ENCODE results near the gene RPL10A. TPM values are rescaled to one million over a fixed set of nuclear protein-coding genes. Genes with fewer than 3 reads are reported as not detected.

Gene RPL10A
- total RNA-seq (100 to 1,000 TPM; 834 to 875 TPM), polyA plus RNA-seq (1,000 to 10,000 TPM; 2,062 to 2,391 TPM)
- long read RNA-seq, donor 1, transcript RPL10A-203 (5 exons, 1,069 nt) = minor isoform, 37 of 667 reads
- long read RNA-seq, donor 1, transcript RPL10A-202 (5 exons, 1,063 nt) = minor isoform, 23 of 667 reads
- long read RNA-seq, donor 1, transcript RPL10A-201 (6 exons, 716 nt) = major isoform, 503 of 667 reads
- long read RNA-seq, donor 1, transcript RPL10A-204 (6 exons, 962 nt) = minor isoform, 10 of 667 reads
- long read RNA-seq, donor 1, partial matches to known transcripts = 46 of 667 reads
- long read RNA-seq, donor 1, other reads (novel, unspliced or antisense) = 48 of 667 reads
- long read RNA-seq, donor 2, transcript RPL10A-202 (5 exons, 1,063 nt) = minor isoform, 16 of 255 reads
- long read RNA-seq, donor 2, transcript RPL10A-201 (6 exons, 716 nt) = major isoform, 218 of 255 reads
- long read RNA-seq, donor 2, partial matches to known transcripts = 9 of 255 reads
- long read RNA-seq, donor 2, other reads (novel, unspliced or antisense) = 5 of 255 reads

DNA sequence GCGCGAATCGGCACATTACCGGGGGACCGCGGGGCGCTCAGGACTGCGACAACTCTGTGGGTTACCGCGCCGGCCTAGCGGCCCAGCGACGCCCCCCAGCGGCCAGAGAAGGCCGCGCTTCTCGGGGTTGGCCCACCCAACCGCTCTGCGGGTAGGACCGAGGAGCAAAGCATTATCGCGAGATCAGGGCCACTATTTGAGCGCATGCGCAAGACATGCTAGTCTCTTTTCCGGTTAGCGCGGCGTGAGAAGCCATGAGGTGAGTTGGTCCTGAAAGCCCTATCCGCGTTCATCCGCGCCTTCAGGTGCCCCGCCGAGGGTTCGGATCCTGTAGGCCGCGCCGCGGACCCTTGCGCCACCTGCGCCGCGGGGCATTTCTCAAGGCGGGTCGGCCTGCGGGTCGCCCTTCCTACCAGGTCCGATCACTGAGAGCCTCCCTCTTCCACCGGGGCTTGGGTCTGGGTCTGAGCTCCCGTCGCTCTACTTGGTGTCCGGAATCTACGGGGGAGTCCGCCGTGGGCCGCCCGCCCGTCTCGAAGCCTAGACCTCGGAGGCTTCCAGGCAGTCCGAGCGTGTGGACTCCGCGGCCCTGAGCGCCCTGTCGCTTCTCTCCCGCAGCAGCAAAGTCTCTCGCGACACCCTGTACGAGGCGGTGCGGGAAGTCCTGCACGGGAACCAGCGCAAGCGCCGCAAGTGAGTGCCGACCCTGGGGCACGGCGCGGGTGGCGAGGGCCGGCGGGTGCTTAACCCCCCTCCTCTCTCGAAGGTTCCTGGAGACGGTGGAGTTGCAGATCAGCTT is at the start of gene RPL10A:
TSS of gene RPL10A (plus strand) at position 221 of the 799 bp plus-strand sequence. CDS start at position 255, 34 bp downstream.
- Histone ChIP-seq H3K27ac (ENCODE audit: low read depth in 1 of 2, low read length in 2 of 2) (peak within 1 kb of the TSS in 1 of 2 donors; percentile 76), H3K27me3 (ENCODE audit: control insufficient read depth in 1 of 2, insufficient read depth in 2 of 2, low read length in 1 of 2) (no peaks in the 10 kb centered on the region), H3K4me1 (ENCODE audit: control insufficient read depth in 1 of 2, insufficient read depth in 2 of 2, low read length in 2 of 2) (no peaks in the 10 kb centered on the region), H3K36me3 (ENCODE audit: control insufficient read depth in 1 of 2, insufficient read depth in 2 of 2, low read length in 1 of 2) (peaks cover 0 to 3% of the 10 kb centered on the region in 2 donors), H3K4me3 (ENCODE audit: low read length in 2 of 2) (peak within 1 kb of the TSS; percentile 60), H3K9me3 (ENCODE audit: control insufficient read depth, low read length) (no peaks in the 10 kb centered on the region)
- DNase-seq (peak; percentile 97), ATAC-seq (ENCODE audit: low FRiP score) (peak; percentile 97)
- intact Hi-C loops (cut with DNase I) = loop anchor here in 1 of 2 donors (1.0 to 2.0 kb wide), 2 partner anchors 28 to 126 kb away; partner anchors contain the start of genes PPARD and TEAD3
- 0% methylated on average over 84 to 86 of the region's 86 CpGs for WGBS, 2 donors

DNA sequence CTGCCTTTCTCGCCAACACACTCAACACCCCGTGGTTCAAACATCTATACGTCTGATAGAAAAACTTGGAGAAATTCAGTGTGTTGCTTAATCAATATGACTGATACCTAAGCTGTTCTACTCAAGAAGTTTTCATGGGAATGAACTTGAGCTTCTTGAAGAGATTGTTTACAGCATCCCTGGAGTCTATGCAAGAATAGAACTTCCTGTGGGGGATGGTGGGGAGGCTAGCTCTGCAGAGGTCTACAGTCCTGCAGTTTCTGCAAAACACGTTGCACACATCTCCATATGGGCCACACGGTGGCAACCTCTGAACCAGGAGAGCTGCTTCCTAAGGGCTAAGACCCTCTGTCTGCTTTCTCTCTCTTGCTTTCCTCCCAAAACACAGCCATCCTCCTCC is 48.8 kb upstream of the RPL10A start:
- H3K36me3 ChIP-seq (ENCODE audit: control insufficient read depth in 1 of 2, insufficient read depth in 2 of 2, low read length in 1 of 2) = peaks cover 3 to 12% of the 10 kb centered on the region in 2 donors
- DNase-seq (no peak), ATAC-seq (ENCODE audit: low FRiP score) (no peak)
- no peak overlapping the region for H3K27ac ChIP-seq (ENCODE audit: low read depth in 1 of 2, low read length in 2 of 2)
- no peaks in the 10 kb centered on the region for H3K9me3 ChIP-seq (ENCODE audit: control insufficient read depth, low read length)
- no peak overlapping the region for H3K4me3 ChIP-seq (ENCODE audit: low read length in 2 of 2)
- 66 to 68% methylated on average over 5 of the region's 5 CpGs for WGBS, 2 donors
- intact Hi-C loops (cut with DNase I) = no loop called here
- H3K4me1 ChIP-seq (ENCODE audit: control insufficient read depth in 1 of 2, insufficient read depth in 2 of 2, low read length in 2 of 2) = no peaks in the 10 kb centered on the region
- H3K27me3 ChIP-seq (ENCODE audit: control insufficient read depth in 1 of 2, insufficient read depth in 2 of 2, low read length in 1 of 2) = no peaks in the 10 kb centered on the region

DNA sequence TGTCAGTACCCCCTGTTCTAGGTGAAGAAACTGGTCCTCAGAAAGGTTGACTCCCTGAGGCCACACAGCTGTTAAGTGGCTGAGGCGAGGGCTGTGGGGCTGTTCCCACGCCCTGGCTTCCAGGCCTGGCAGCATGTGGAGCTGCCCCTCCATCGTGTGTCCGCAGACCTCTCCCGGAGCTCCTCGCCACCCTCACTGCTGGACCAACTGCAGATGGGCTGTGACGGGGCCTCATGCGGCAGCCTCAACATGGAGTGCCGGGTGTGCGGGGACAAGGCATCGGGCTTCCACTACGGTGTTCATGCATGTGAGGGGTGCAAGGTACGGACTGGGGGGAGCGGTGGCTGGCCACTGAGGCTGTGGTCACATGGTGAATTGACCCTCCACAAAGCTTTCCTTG is 48.2 kb upstream of the RPL10A start:
- Histone ChIP-seq H3K36me3 (ENCODE audit: control insufficient read depth in 1 of 2, insufficient read depth in 2 of 2, low read length in 1 of 2) (peaks cover 3 to 16% of the 10 kb centered on the region in 2 donors), H3K9me3 (ENCODE audit: control insufficient read depth, low read length) (no peaks in the 10 kb centered on the region), H3K4me3 (ENCODE audit: low read length in 2 of 2) (no peak overlapping the region), H3K27ac (ENCODE audit: low read depth in 1 of 2, low read length in 2 of 2) (no peak overlapping the region), H3K27me3 (ENCODE audit: control insufficient read depth in 1 of 2, insufficient read depth in 2 of 2, low read length in 1 of 2) (no peaks in the 10 kb centered on the region), H3K4me1 (ENCODE audit: control insufficient read depth in 1 of 2, insufficient read depth in 2 of 2, low read length in 2 of 2) (no peaks in the 10 kb centered on the region)
- no peak for DNase-seq
- WGBS, 2 donors = 95 to 96% methylated on average over 14 of the region's 14 CpGs
- no peak for ATAC-seq (ENCODE audit: low FRiP score)
- intact Hi-C loops (cut with DNase I) = no loop called here

- no peak for ATAC-seq (ENCODE audit: low FRiP score)
- Histone ChIP-seq H3K27me3 (ENCODE audit: control insufficient read depth in 1 of 2, insufficient read depth in 2 of 2, low read length in 1 of 2) (no peaks in the 10 kb centered on the region), H3K36me3 (ENCODE audit: control insufficient read depth in 1 of 2, insufficient read depth in 2 of 2, low read length in 1 of 2) (peaks cover 3 to 11% of the 10 kb centered on the region in 2 donors), H3K9me3 (ENCODE audit: control insufficient read depth, low read length) (peaks cover 4% of the 10 kb centered on the region), H3K27ac (ENCODE audit: low read depth in 1 of 2, low read length in 2 of 2) (no peak overlapping the region), H3K4me3 (ENCODE audit: low read length in 2 of 2) (no peak overlapping the region), H3K4me1 (ENCODE audit: control insufficient read depth in 1 of 2, insufficient read depth in 2 of 2, low read length in 2 of 2) (no peaks in the 10 kb centered on the region)
- 59 to 62% methylated on average over 3 of the region's 3 CpGs for WGBS, 2 donors
- DNase-seq = no peak
- intact Hi-C loops (cut with DNase I) = no loop called here
Measured at GRCh38 chr6:35425284-35425683, 42.9 kb upstream of the RPL10A start.

- Histone ChIP-seq H3K9me3 (ENCODE audit: control insufficient read depth, low read length) (peaks cover 4% of the 10 kb centered on the region), H3K4me3 (ENCODE audit: low read length in 2 of 2) (no peak overlapping the region), H3K4me1 (ENCODE audit: control insufficient read depth in 1 of 2, insufficient read depth in 2 of 2, low read length in 2 of 2) (no peaks in the 10 kb centered on the region), H3K36me3 (ENCODE audit: control insufficient read depth in 1 of 2, insufficient read depth in 2 of 2, low read length in 1 of 2) (peaks cover 3 to 11% of the 10 kb centered on the region in 2 donors), H3K27ac (ENCODE audit: low read depth in 1 of 2, low read length in 2 of 2) (no peak overlapping the region), H3K27me3 (ENCODE audit: control insufficient read depth in 1 of 2, insufficient read depth in 2 of 2, low read length in 1 of 2) (no peaks in the 10 kb centered on the region)
- intact Hi-C loops (cut with DNase I) = no loop called here
- ATAC-seq (ENCODE audit: low FRiP score) = no peak
- peak in 1 of 2 donors; percentile 76 for DNase-seq
- 85 to 87% methylated on average over 8 of the region's 8 CpGs for WGBS, 2 donors
Measured at GRCh38 chr6:35426074-35426473, 42.1 kb upstream of the RPL10A start.

GRCh38 chr6:35427435-35427834 is 40.8 kb upstream of the RPL10A start:
- 87 to 91% methylated on average over 5 of the region's 5 CpGs for WGBS, 2 donors
- ATAC-seq (ENCODE audit: low FRiP score) = no peak
- Histone ChIP-seq H3K4me1 (ENCODE audit: control insufficient read depth in 1 of 2, insufficient read depth in 2 of 2, low read length in 2 of 2) (no peaks in the 10 kb centered on the region), H3K36me3 (ENCODE audit: control insufficient read depth in 1 of 2, insufficient read depth in 2 of 2, low read length in 1 of 2) (peaks cover 0 to 8% of the 10 kb centered on the region in 2 donors), H3K4me3 (ENCODE audit: low read length in 2 of 2) (no peak overlapping the region), H3K27me3 (ENCODE audit: control insufficient read depth in 1 of 2, insufficient read depth in 2 of 2, low read length in 1 of 2) (no peaks in the 10 kb centered on the region), H3K9me3 (ENCODE audit: control insufficient read depth, low read length) (peaks cover 4% of the 10 kb centered on the region), H3K27ac (ENCODE audit: low read depth in 1 of 2, low read length in 2 of 2) (no peak overlapping the region)
- intact Hi-C loops (cut with DNase I) = no loop called here
- DNase-seq = no peak

DNA sequence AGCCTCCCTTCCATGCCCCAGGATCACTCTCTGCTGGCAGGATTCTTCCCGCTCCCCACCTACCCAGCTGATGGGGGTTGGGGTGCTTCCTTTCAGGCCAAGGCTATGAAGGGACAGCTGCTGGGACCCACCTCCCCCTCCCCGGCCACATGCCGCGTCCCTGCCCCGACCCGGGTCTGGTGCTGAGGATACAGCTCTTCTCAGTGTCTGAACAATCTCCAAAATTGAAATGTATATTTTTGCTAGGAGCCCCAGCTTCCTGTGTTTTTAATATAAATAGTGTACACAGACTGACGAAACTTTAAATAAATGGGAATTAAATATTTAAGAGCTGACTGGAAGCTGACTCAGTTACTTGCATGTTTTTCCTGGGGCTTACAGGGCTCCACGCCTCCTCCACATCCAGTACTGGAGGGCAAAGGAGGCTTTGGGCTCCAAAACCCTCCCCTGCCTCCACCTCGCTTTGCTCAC is 40.3 kb upstream of the RPL10A start:
- ATAC-seq (ENCODE audit: low FRiP score) (no peak), DNase-seq (no peak)
- Histone ChIP-seq H3K4me1 (ENCODE audit: control insufficient read depth in 1 of 2, insufficient read depth in 2 of 2, low read length in 2 of 2) (no peaks in the 10 kb centered on the region), H3K27ac (ENCODE audit: low read depth in 1 of 2, low read length in 2 of 2) (no peak overlapping the region), H3K9me3 (ENCODE audit: control insufficient read depth, low read length) (peaks cover 4% of the 10 kb centered on the region), H3K27me3 (ENCODE audit: control insufficient read depth in 1 of 2, insufficient read depth in 2 of 2, low read length in 1 of 2) (no peaks in the 10 kb centered on the region), H3K4me3 (ENCODE audit: low read length in 2 of 2) (no peak overlapping the region), H3K36me3 (ENCODE audit: control insufficient read depth in 1 of 2, insufficient read depth in 2 of 2, low read length in 1 of 2) (peaks cover 0 to 8% of the 10 kb centered on the region in 2 donors)
- WGBS, 2 donors = 44 to 56% methylated on average over 9 of the region's 9 CpGs
- intact Hi-C loops (cut with DNase I) = no loop called here

DNA sequence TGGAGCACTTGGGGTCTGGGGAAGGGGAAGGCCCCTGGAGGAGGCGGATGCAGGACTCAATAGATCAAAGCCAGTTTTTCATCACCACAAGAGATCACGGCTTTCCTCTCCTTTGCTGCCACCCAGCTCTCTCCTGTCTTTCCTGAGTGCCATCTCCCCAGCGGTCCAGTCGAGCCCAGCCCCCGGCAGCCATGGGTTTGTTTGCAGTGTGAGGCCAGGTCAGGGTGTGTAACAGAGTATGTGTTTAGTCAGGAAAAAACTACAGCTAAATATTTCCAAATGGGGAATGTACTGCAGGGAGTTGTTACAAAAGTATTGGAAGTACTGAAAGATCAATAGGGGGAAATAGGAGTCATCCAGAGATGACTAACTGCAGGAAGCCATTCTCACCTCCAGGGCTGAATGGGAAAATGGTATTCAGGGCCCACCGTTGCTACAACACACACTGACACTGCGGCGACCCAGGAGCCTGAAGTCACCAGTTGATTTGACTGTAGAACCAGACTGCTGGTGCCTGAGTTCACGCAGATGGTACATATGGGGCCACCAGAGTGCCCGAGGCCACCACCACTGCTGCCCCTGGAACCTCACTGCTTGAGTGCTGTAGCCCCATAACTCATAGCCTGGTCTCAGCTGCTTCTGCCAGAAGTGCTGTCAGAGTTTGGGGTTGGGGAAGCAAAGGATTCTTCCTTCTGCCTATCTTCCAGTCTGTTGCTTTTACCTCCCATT is 39.6 kb upstream of the RPL10A start:
- intact Hi-C loops (cut with DNase I) = no loop called here
- H3K27ac ChIP-seq (ENCODE audit: low read depth in 1 of 2, low read length in 2 of 2) = no peak overlapping the region
- peaks cover 0 to 8% of the 10 kb centered on the region in 2 donors for H3K36me3 ChIP-seq (ENCODE audit: control insufficient read depth in 1 of 2, insufficient read depth in 2 of 2, low read length in 1 of 2)
- no peaks in the 10 kb centered on the region for H3K4me1 ChIP-seq (ENCODE audit: control insufficient read depth in 1 of 2, insufficient read depth in 2 of 2, low read length in 2 of 2)
- H3K27me3 ChIP-seq (ENCODE audit: control insufficient read depth in 1 of 2, insufficient read depth in 2 of 2, low read length in 1 of 2) = no peaks in the 10 kb centered on the region
- peaks cover 4% of the 10 kb centered on the region for H3K9me3 ChIP-seq (ENCODE audit: control insufficient read depth, low read length)
- WGBS, 2 donors = 85 to 87% methylated on average over 10 of the region's 10 CpGs
- DNase-seq = no peak
- H3K4me3 ChIP-seq (ENCODE audit: low read length in 2 of 2) = no peak overlapping the region
- ATAC-seq (ENCODE audit: low FRiP score) = no peak
